Measurements from ENCODE around the gene FHIP2A.

Gene FHIP2A

DNA sequence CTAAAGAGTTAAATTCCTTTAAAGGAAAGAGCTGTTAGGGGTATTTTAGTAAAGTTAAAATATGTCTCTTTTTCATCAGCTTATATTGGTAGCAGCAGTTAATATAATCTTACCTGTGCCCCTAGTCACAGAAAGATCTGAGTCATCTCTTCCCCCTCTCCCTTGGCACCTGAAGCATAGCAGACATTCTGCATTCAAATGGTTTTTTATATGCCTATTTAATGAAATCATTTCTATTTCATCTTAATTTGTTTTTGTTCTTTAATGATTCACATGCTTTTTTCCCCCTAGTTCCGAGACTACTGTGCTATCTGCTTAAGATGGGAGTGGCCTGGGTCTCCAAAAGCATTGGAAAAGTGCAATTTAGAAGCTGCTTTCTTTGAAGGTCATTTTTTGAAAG lies 33.3 kb downstream of the FHIP2A start:
- no peak for TF ChIP-seq TCF12 (IDR thresholded peaks at IDR 0.05; ENCODE audit: low read depth)
- no peak for TF ChIP-seq RAD21 (IDR thresholded peaks at IDR 0.05; ENCODE audit: low read depth)
- TF ChIP-seq, protein P1, sequence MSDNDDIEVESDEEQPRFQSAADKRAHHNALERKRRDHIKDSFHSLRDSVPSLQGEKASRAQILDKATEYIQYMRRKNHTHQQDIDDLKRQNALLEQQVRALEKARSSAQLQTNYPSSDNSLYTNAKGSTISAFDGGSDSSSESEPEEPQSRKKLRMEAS (IDR thresholded peaks at IDR 0.05) = no peak
- TF ChIP-seq EGR1 (IDR thresholded peaks at IDR 0.05) = no peak
- TF ChIP-seq ZBTB7A (IDR thresholded peaks at IDR 0.05; ENCODE audit: low read depth) = no peak
- TF ChIP-seq, protein P2, sequence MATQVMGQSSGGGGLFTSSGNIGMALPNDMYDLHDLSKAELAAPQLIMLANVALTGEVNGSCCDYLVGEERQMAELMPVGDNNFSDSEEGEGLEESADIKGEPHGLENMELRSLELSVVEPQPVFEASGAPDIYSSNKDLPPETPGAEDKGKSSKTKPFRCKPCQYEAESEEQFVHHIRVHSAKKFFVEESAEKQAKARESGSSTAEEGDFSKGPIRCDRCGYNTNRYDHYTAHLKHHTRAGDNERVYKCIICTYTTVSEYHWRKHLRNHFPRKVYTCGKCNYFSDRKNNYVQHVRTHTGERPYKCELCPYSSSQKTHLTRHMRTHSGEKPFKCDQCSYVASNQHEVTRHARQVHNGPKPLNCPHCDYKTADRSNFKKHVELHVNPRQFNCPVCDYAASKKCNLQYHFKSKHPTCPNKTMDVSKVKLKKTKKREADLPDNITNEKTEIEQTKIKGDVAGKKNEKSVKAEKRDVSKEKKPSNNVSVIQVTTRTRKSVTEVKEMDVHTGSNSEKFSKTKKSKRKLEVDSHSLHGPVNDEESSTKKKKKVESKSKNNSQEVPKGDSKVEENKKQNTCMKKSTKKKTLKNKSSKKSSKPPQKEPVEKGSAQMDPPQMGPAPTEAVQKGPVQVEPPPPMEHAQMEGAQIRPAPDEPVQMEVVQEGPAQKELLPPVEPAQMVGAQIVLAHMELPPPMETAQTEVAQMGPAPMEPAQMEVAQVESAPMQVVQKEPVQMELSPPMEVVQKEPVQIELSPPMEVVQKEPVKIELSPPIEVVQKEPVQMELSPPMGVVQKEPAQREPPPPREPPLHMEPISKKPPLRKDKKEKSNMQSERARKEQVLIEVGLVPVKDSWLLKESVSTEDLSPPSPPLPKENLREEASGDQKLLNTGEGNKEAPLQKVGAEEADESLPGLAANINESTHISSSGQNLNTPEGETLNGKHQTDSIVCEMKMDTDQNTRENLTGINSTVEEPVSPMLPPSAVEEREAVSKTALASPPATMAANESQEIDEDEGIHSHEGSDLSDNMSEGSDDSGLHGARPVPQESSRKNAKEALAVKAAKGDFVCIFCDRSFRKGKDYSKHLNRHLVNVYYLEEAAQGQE (IDR thresholded peaks at IDR 0.05; ENCODE audit: low read depth) = no peak
- no peak for TF ChIP-seq YY1 (IDR thresholded peaks at IDR 0.05; ENCODE audit: low read depth)
- no peak for TF ChIP-seq CEBPB (IDR thresholded peaks at IDR 0.05)
- TF ChIP-seq TEAD4 (IDR thresholded peaks at IDR 0.05) = no peak
- TF ChIP-seq NFIC (IDR thresholded peaks at IDR 0.05) = no peak
- no peak for TF ChIP-seq CREB1 (IDR thresholded peaks at IDR 0.05; ENCODE audit: low read depth)

DNA sequence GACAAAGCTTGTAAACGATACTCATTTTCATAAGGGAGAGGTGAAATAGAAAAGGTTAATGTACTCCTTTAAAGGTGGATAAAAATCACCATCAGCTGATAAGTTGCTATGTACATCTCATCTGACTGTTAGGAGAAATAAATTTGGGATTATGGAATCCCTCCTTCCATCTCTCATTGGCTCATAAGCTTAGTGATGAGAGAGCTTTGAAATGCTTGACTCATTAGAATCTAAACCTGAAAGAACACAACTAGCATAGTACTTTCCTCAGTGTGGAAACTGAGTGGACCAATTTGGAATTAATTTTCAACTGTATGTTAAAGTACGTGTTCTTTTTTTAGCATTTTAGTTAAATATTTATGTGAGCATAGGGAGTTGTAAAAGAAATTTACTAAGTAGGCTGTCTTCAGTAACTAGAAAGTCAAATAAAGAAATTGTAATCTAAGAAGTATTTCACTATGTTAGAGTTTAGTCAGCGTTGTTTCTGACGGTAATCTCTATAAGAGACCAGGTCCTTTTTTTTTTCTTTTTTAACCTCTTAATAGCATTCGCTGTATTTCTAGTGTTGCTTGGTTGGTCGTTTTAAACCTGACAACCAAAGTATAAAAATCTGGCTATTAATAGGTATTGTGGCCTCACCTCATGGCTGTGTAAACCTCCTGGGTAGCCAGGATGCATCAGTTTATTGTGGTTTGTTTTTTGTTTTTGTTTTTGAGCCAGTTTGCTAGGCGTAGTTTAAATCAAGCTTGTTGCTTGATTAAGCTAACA lies 34.4 kb downstream of the FHIP2A start:
- TF ChIP-seq EGR1 (IDR thresholded peaks at IDR 0.05) (no peak), FOXM1 (IDR thresholded peaks at IDR 0.05; ENCODE audit: borderline replicate concordance, low read depth) (no peak), ZBTB7A (IDR thresholded peaks at IDR 0.05; ENCODE audit: low read depth) (no peak), EP300 (IDR thresholded peaks at IDR 0.05; ENCODE audit: borderline replicate concordance) (no peak), RAD21 (IDR thresholded peaks at IDR 0.05; ENCODE audit: low read depth) (no peak), CEBPB (IDR thresholded peaks at IDR 0.05) (no peak)
- TF ChIP-seq, protein P3, sequence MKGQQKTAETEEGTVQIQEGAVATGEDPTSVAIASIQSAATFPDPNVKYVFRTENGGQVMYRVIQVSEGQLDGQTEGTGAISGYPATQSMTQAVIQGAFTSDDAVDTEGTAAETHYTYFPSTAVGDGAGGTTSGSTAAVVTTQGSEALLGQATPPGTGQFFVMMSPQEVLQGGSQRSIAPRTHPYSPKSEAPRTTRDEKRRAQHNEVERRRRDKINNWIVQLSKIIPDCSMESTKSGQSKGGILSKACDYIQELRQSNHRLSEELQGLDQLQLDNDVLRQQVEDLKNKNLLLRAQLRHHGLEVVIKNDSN (IDR thresholded peaks at IDR 0.05) = no peak

DNA sequence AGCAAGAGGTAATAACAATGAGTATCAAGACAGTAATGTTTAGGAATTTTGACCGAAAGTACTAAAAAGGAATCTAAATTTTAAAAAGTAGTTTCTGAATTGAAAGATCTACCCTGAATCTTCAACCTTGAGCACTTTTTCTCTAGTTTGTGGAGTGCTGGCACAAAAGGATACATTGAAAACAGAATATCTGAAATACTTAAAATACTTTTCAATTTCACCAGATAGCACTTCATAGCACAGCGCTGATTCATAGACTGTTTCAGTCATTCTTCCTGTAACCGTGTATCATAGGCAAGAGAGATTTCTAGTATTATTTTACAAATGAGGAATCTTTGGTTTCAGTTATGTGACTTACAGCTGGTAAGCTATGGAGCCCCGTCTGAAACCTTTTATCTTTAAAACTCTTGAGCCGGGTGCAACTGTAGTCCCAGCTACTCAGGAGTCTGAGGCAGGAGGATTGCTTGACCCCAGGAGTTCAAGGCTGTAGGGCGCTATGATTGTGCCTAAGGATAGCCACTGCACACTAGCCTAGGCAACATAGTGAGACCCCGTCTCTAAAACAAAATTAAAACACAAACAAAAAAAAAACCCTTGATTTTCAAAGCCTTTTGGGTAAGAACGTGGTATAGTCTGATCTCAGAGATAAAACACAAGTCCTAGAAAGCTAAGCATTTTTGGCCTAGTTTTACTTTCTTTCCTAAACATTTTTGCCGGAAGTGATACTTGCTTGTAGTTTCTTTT lies 35.1 kb downstream of the FHIP2A start:
- no peak for TF ChIP-seq EP300 (IDR thresholded peaks at IDR 0.05; ENCODE audit: borderline replicate concordance)
- TF ChIP-seq TEAD4 (IDR thresholded peaks at IDR 0.05) = no peak

DNA sequence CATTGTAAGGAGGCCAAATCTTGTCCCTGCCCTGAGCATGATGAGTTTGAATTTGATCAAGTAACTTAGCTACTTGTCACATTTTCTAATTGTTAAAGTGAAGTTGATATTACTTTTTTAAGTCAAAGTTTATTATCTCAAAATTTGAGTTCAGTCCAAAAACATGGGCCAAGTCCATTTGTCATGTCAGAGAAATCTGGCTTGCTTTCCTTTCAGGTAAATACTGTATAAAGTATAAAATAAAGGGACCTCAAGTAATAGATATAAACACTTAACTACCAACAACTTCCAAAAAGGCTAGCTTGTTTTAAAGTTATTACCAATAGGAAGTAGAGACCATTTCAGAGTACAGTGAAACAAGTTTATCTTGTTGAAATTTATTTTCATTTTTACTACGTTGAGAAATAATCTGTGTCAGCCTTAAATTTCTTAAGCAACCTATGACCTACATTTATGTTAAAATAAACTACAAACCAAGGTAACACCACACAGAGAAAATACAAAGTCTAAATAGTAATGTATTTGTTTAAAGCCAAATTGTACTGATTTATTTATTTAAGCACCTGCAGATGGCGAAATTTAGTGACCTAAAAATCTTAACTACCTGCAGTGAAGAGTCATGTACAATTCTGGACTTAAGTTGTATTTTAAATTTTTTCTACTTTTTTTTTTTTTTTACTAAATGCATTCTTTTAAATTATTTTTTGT lies 36.5 kb downstream of the FHIP2A start:
- no peak for TF ChIP-seq FOXM1 (IDR thresholded peaks at IDR 0.05; ENCODE audit: borderline replicate concordance, low read depth)
- no peak for TF ChIP-seq CEBPB (IDR thresholded peaks at IDR 0.05)
- TF ChIP-seq EP300 (IDR thresholded peaks at IDR 0.05; ENCODE audit: borderline replicate concordance) = no peak
- TF ChIP-seq, protein P1 (IDR thresholded peaks at IDR 0.05) = no peak
- TF ChIP-seq EGR1 (IDR thresholded peaks at IDR 0.05) = no peak
- TF ChIP-seq RAD21 (IDR thresholded peaks at IDR 0.05; ENCODE audit: low read depth) = no peak
- no peak for TF ChIP-seq CREB1 (IDR thresholded peaks at IDR 0.05; ENCODE audit: low read depth)
- TF ChIP-seq TCF12 (IDR thresholded peaks at IDR 0.05; ENCODE audit: low read depth) = no peak

DNA sequence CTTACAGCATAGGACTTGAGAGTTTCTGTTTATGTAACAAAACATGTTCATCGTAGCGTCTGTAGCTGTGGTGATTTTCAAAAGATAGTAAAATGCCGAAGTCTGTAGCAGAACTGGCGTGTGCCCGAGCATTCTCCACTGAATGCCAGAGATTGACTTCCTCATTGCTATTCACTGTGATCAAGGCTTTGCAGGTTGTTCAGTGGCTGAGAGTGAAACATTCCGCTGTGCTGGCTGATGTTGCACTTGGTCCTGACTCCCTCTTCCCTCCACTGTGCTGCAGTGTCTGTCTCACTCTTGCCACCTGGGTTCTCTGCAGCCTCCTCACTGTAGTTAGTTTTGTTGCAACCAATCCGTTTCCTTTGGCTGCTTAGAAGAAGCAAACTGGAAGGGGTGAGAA lies 37.6 kb downstream of the FHIP2A start:
- TF ChIP-seq EGR1 (IDR thresholded peaks at IDR 0.05) (no peak), CEBPB (IDR thresholded peaks at IDR 0.05) (no peak), NFIC (IDR thresholded peaks at IDR 0.05) (no peak), RAD21 (IDR thresholded peaks at IDR 0.05; ENCODE audit: low read depth) (no peak), CREB1 (IDR thresholded peaks at IDR 0.05; ENCODE audit: low read depth) (no peak), TEAD4 (IDR thresholded peaks at IDR 0.05) (no peak), YY1 (IDR thresholded peaks at IDR 0.05; ENCODE audit: low read depth) (no peak), ZBTB7A (IDR thresholded peaks at IDR 0.05; ENCODE audit: low read depth) (no peak), FOXM1 (IDR thresholded peaks at IDR 0.05; ENCODE audit: borderline replicate concordance, low read depth) (no peak)
- TF ChIP-seq, protein P3 (IDR thresholded peaks at IDR 0.05) = no peak
- TF ChIP-seq, protein P2 (IDR thresholded peaks at IDR 0.05; ENCODE audit: low read depth) = no peak

Measured in Ishikawa (cell line).